GM18873 (cell line): ENCODE data around the gene LIPH.
"Not testable (repeated sequence)": the region's sequence is repeated elsewhere in the genome, so short reads cannot be mapped to it uniquely, and the experiment has no call there.

Source experiments
- ATAC-seq: cut with Tn5 transposase; IDR thresholded peaks from one replicate; pipeline ENCODE4 v1.9.1; 2021; ENCODE audit warnings: mild to moderate bottlenecking, moderate library complexity, moderate number of reproducible peaks; ENCODE audit not compliant: unreplicated experiment, low FRiP score

The LIPH gene

DNA sequence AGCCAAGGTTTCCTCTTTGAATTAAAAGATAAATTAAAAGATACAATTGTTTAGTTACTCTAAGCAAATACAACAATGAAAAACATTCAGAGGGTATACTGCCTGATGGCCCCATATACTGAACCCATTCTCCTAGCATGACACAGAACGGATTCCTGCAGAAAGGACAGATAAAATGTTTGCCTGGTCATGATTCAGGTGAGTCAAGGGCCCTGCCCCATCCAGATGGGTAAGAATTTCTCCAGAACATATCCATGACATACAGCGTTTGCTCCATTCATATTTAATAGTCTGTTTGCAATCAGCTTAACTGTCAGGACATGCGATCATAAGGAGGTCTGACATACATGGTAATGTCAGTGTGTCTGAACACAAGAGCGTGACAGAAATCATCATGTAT lies 62.1 kb downstream of the LIPH start:
- no peak for ATAC-seq

DNA sequence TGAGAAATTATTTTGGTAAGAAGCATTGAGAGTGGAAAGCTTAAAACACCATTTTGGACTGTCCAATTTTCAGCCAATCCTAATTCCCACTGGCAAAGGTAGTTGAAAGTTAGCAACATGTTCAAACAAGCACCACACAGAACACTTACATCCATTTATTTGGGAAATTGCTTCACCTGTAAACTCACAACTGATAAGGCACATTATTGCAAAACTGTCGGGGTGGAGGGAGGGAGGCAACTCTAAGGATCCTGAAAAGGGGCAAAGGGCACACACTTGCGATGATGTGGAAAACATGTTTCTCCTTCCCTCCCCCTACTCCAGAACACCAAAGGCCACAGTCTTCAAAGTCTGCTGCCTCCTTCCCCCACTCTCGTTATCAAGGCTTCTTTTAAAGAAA lies 62.9 kb downstream of the LIPH start:
- ATAC-seq, result no peak

GRCh38 chr3:185488465-185488864 lies 63.9 kb downstream of the LIPH start:
- ATAC-seq, result no peak

- no peak for ATAC-seq
Measured at GRCh38 chr3:185486394-185486793, 66.0 kb downstream of the LIPH start.

GRCh38 chr3:185484296-185484695 lies 68.1 kb downstream of the LIPH start:
- ATAC-seq, result no peak

- ATAC-seq, result no peak
Measured at GRCh38 chr3:185479373-185479945, 72.9 kb downstream of the LIPH start.

GRCh38 chr3:185477316-185477715 lies 75.1 kb downstream of the LIPH start:
- no peak for ATAC-seq

DNA sequence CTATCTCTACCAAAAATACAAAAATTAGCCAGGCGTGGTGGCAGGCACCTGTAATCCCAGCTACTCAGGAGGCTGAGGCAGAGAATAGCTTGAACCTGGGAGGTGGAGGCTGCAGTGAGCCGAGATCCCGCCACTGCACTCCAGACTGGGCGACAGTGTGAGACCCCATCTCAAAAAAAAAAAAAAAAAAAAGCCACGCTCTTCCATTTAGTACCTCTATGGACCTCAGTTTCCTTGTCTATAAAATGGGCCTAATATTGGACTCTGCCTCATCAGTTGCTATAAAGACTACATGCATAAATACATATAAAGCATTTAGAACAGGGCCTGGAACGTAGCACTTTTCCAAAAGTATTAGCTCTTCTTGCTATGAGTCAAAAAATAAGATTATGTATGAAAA lies 77.5 kb downstream of the LIPH start:
- ATAC-seq, result not testable (repeated sequence)

- ATAC-seq, result no peak
Measured at GRCh38 chr3:185473290-185473815, 79.0 kb downstream of the LIPH start.

DNA sequence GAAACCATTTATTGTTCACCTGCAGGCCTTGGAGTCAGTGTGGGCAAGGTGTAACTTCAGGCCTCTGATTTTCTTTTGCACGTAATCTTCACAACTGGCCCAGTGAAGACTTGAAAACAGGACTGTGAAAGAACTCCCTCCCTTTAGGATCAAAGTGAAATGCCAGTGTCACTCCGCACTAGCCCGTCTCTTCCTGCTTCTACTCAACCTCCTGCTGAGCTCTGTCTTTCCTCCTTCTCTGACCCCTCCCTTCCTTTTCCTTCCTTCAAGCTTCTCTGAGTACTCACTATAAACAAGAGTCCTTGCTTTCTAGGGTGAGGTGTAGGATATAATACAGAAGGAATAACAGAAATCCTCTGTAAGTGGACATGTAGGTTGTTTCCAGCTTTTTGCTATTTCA lies 82.1 kb downstream of the LIPH start:
- ATAC-seq, result no peak

- no peak for ATAC-seq
Measured at GRCh38 chr3:185469542-185469941, 82.8 kb downstream of the LIPH start.

DNA sequence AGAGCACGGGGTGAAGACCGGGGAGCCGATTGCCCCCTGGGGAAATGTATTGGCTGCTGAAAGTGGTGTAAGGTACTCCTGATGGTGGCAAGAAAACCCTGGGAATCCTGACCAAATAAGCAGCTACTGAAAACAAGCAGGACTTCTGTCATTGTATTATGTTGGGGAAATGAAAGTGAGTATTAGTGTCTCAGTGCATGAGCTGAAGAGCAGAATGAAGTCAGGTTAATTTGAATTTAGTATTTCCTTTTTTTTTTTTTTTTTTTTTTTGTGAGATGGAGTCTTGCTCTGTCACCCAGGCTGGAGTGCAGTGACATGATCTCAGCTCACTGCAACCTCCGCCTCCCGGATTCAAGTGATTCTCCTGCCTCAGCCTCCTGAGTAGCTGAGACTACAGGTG lies 86.3 kb downstream of the LIPH start:
- ATAC-seq, result not testable (repeated sequence)

DNA sequence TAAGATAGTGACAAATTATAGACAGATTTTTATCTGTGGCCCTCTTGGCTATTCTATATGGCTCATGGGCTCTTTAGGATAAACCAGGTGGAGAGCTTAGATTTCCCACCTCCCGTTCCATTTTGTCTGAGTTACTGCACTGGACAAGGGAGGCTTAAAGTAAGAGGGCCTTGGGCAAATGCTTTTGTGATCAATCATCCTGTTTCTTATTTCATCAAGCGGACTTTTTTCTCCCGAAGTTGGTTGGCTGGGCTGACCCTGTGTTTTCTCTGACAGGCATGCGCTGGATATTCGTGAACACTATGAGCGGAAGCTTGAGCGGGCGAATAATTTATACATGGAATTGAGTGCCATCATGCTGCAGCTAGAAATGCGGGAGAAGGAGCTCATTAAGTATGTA lies 86.9 kb downstream of the LIPH start:
- ATAC-seq, result no peak

GRCh38 chr3:185460719-185461350 lies 91.6 kb downstream of the LIPH start:
- ATAC-seq, result no peak

DNA sequence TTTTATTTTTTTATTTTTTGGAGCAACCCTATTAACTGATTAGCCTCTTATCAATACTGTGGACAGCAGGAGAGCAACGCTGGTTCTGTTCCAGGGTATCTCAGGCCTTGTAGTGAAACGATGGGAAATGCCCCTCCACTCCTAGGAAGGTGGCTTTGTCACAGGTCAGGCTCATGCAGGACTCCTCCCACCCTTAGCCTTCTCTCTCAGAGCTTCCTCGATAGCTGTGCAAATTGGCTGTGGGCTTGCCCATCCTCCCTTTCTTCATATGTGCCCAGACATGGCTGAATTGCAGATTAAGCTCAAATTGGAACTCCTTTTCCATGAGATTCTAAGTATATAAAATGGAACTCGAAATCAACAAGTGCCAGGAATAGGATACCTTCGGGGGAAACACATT lies 92.1 kb downstream of the LIPH start:
- ATAC-seq, result no peak

- no peak for ATAC-seq
Measured at GRCh38 chr3:185457376-185457775, 95.0 kb downstream of the LIPH start.
